Bone marrow (tissue), 2 donors: ENCODE results near the gene SLC51A.

Experiments
- DNase-seq, 2 donors: peaks; one replicate each; lab custom pipeline; 2025; lab: John Stamatoyannopoulos, UW

Gene SLC51A

DNA sequence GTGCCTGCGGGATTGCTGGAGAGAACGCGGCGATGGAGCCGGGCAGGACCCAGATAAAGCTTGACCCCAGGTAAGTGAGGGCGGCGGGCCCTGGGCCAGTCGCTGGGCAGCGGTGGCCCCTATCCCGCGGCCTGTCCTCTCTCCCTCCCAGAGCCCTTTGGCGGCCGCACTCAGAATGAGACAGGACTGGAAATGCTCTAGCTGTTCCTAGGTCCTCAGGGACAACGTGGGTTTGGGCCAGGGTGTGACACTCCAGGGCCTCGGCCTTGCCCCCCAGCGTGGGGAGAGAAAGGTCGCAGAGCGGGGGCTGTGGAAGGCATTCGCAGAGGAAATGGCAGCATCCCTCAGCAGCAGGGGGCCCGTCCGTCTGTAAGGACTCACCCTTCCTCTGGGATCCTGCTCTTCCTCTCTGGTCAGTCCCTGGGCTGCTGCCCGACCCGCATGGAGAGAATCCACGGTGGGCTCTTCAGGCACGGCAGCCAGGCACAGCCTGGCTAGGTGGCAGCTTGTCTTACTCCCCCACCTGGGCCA lies 412 bp downstream of the SLC51A start:
- no peak for DNase-seq

DNA sequence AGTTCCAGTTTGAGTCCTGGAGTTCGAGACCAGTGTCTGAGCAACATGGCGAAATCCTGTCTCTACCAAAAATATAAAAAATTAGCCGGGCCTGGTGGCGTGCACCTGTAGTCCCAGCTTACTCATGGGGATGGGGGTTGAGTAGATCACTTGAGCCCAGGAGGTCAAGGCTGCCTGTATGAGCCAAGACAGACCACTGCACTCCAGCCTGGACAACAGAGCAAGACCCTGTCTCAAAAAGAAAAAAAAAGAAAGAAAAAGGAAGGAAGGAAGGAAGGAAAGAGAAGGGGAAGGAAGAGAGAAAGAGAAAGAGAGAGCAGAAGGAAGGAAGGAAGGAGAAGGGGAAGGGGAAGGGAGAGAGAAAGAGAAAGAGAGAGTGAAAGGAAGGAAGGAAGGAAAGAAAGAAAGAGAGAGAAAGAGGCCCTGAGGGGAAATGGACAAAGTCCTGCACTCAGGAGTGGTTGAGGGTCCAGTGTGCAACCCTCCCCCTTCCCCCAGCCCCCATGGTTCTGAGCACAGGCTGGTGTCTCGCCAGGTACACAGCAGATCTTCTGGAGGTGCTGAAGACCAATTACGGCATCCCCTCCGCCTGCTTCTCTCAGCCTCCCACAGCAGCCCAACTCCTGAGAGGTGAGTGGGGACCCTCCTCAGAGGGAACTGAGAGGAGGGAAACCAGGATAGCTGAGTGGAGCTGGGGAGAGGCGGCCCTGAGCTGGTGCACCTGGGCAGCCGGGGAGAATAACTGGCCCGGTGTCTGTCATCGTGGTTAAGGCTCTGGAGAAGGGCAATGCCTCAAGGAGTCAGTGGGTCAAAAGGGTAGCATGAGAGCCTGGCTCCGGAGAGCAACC lies 1.2 kb downstream of the SLC51A start:
- no peak for DNase-seq

DNA sequence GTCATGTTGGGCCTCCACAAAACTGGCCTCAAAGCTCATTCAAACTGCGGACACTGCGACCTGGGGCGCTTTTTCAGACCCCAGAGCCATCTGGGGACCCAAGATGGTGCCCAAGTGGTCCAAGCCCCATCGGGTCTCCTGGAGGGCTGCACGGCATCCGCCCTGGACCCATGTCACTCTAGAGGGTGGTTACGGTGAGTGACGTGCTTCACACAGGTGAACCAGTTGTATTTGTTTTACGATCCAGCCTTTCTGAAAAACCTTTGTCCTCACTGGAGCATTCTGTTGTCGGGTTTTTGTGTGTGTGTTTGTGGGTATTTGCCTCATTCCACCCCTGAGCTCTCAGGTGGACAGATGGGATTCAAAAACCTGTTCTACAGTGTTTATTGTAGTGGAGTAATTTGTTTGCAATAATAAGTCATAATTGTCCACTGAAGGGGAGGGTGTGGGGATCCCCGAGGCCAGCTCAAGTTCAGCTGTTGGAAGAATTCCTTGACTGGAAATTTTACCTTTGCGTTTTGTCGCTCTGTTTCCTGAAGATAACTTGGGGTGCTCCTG lies 1.9 kb downstream of the SLC51A start:
- no peak for DNase-seq

DNA sequence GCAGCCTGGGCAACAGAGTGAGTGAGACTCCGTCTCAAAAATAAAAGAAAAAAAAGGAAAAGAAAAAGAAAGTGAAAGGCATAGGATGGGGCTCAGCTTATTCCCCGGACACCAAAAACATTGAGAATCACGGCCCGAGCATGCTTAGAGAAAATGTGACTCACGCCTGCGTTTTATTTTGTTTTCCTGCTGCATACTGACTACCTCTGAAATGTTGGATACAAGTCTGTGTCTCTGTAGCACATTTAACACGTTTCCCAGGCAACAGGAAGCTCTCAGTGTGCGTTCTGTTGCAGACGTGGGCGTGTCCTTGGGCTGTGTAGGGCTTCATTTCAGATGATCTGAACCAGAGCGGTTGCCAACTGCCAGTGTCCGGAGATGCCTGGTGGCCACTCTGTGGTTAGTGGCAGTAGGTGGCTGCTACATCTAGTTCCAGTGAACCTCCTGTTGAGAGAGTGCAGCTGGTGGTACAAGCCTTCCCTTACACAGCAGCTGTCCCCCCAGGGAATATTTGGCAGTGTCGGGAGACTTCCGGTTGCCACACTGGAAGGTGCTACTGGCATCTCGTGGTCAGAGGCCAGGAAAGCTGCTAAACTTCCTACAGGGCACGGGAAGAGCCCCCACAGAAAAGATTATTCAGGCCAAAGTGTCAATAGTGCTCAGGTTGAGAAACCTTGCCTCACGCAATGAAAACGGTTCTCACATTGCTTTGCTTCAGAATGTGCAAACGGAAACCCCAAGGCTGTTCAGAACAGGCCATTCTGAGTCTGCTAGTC lies 3.0 kb downstream of the SLC51A start:
- peak; percentile 29 to 90 for DNase-seq

DNA sequence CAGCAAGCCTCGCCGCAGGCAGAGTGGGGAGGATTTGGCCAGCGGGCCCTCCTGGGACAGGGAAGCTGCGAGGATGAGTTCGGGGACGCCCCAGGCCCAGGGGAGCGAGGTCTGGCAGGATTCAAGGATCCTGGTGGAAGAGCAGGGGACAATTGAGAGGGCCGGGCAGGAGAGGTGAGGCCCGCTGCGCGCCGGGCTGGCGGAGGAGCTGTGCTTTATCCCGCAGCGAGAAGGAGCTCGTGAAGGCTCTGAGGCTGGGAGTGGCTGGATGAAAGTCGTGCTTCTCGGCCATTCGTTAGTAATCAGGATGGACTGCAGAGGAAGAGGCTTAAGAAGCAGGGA lies 3.6 kb downstream of the SLC51A start:
- no peak for DNase-seq

DNA sequence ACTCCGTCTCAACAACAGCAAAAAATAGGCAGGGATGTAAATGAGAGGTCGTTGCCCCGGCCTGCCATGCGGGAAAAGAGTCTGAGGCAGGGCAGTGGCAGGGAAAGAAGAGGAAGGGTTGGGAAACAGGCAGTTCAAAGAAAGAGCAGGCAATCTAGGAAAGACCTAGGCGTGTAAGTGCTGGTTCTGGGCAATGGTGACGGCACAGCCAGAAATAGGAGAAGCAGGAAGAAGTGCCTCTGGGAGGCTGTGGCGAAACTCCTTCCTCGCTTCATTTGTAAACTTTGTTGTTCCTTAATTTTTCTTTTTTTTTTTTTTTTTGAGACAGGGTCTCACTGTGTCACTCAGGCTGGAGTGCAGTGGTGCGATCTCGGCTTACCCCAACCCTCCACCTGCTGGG lies 4.3 kb downstream of the SLC51A start:
- DNase-seq: no peak

DNA sequence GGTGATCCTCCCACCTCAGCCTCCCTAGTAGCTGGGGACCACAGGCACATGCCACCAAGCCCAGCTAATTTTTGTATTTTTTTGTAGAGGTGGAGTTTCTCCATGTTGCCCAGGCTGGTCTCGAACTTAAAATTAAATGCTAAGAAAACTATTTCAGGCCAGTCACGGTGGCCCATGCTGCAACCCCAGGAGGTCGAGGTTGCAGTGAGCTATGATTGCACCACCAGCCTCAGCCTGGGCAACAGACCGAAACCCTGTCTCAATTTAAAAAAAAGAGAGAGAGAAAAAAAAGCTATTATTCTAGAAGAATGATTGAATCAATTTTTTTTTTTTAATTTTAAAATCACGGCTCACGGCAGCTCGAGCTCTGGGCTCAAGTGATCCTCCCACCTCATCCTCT lies 4.7 kb downstream of the SLC51A start:
- DNase-seq: no peak

DNA sequence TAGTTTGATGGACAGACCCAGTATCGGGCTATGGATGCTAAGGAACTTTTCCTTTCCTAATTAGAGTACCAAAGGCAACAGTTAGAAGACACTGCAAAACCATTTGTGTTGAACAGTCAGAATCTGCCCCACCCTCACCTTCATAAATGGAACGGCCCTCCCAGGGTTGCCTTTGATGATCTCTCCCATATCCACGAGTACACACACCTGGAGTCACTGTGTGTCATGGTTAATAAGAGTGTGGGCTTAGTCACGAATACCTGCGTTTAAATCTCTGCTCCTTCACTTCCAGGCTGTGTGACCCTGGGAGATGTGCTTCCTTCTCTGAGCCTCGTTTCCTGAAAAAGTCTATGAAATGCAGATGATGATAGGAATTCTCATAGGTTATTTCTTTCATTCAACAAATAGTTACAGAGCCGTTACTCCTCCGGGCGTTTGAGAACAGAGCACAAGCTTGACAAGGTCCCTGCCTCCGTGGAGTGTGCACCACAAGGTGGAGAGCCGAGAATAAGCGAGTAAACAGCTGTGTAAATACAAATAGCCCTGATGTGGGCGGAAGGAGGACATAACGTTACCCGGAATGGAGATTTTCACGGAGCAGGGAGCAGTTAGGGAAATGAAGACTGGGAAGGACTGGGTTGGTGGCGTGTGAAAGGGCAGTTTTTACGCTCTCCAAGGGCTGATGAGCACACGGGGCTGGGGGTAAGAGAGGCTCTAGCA lies 6.7 kb downstream of the SLC51A start:
- no peak for DNase-seq

DNA sequence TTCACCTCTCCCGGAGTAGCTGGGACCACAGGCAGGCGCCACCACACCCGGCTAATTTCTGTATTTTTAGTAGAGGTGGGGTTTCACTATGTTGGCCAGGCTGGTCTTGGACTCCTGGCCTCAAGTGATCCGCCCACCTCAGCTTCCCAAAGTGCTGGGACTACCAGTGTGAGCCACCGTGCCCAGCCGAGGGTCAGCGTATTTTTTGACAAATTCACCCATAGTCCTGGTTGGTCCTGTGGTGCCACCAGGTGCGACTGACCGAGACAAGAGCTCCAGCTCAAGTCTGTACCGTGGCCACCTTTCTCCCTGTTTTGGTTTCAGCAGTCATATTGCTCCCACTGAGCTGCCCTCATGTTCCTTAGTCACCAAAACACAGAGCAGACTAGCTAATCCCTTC lies 8.8 kb downstream of the SLC51A start:
- DNase-seq: no peak

DNA sequence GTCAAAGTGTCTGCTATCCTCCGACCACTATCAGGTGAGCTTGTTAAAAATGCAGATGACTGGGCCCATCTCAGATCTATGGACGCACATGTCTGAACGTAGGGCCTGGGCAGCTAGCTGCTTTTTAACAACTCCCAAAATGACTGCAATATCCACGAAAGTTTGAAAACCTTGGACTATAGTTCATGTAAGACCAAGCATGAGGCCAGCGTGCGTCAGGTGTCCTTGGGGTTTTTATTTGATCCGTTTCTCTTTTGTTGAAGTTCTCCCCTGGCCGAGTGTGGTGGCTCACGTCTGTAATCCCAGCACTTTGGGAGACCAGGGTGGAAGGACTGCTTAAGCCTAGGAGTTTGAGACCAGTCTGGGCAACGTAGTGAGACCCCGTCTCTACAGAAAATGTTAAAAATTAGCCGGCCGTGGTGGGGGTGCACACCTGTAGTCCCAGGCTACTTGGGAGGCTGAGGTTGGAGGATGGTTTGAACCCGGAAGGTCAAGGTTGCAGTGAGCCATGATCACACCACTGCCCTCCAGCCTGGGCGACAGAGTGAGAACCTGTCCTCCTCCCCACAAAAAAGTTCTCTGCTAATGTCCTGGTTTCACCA lies 9.5 kb downstream of the SLC51A start:
- DNase-seq: no peak

DNA sequence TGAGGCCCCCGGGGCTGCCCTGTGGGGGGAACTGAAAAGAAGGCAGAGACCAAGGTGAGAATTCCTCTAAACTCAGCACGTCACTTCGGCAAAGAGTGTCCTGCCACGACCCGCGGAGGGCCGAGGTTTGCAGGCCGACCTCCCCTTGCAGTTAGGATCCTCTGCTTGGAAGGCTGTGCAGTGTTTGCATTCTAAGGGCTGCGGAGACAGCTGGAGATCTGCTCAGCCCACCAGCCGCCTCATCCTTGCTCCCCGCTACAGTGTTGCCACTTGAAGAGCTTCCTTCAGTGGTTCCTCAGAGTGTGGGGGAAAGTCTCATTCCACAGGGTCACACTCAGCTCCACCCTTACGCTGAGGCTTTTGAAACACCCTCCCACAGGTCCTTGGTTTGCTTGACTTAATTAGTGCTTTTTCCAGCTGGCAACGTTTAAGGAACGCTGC lies 10.8 kb downstream of the SLC51A start:
- no peak for DNase-seq

DNA sequence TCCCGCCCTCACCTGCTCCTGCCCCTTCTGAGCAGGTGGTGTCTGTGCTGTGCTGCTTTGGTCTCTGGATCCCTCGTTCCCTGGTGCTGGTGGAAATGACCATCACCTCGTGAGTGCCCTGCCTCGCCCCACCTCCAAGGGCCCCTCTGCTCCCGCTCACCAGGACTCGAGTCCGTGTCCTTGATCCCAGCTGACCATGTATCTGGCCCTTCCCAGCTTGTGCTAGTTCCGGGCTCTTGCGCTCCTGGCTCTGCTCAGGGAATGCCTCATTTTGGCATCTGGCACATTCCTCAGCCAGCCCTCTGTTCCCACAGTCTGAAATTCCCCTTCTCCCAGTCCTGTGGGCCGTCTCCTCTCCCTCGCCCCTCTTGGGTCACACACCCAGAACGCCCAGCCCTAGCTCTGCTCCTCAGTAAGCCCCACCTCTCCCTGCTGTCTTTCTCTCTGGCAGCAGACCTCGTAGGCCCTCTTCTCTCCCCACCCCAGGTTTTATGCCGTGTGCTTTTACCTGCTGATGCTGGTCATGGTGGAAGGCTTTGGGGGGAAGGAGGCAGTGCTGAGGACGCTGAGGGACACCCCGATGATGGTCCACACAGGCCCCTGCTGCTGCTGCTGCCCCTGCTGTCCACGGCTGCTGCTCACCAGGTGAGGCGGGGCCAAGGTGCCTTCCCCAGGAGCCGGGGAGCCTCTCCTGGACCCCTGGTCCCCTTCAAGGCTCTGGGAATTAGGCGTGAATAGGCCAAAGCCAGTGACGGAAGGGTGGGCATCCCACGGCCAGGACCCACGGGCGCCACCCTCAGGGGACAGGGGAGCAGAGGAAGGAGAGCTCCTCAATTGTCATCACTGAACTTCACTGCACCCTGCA lies 11.5 kb downstream of the SLC51A start:
- DNase-seq: no peak

DNA sequence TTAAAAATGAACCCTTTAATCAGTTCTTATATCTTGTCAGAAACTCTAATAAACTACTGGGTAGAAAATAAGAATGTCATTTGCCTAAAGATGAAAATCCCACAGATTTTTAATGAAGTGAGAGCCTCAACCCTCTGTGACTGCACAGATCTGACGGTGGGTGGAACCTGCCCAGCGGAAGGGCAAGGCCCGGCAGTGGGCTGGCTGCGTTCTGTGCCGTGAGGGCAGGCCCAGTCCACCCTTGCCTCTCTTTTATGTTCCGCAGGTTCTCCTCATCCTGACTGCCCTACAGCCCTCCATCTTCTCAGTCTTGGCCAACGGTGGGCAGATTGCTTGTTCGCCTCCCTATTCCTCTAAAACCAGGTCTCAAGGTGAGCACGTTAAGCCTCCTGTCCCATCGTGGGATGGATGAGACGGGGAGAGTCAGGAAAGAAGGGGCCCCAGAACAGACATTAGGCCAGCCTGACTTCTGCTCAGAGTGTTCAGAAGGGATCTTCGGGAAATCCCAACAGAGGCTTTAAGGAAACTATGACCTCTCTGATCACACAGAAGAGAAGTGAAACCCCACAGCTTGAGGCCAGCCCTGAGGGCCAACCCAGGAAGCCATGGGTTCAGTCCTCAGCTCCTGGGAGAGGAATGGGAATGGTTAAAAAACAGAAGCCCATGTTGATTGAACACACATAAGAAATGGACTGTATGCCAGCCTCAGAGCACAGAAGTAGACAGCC lies 16.0 kb downstream of the SLC51A start:
- no peak for DNase-seq

DNA sequence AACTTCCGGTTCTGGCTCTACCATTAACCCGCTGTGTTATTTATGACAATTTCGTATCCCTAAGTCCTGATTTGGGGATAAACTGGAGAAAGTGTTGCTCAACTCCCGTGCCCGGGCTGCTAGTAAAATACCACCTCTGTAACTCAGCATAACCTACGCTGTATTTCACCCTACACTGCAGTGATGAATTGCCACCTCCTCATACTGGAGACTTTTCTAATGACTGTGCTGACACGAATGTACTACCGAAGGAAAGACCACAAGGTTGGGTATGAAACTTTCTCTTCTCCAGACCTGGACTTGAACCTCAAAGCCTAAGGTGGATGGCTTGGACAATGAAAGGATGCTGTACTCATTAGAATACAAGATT lies 16.5 kb downstream of the SLC51A start:
- DNase-seq: no peak

DNA sequence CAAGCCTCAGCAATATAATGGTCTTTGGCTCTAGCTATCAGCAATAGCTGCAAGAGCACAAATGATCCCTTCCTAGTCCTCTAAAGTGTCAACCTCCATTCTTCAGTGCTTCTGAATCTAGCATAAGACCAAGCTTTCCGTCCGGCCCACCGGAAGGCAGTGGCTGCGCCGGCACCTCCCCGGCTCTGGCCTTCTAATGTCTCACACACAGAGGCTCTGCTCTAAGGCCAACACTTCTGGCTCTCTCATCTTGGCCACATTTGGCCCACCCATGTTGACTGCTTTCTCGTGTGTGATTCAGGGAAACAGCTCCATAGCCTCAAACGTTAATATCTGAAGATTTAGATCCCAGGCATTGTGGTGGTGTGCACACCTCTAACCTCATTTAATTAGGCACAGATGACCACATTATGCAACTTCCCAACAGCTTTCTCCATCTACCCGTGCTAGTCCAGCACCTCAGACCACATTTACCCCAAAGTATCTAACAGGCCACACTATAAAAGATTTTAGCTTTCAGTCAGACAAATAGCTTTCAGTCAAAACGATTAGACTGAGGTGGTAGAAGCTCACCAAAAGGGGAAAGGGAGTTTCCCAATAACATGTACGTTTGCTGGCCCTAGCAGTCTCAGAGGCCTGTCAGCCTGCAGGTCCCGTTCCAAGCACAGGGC lies 19.3 kb downstream of the SLC51A start:
- no peak for DNase-seq

DNA sequence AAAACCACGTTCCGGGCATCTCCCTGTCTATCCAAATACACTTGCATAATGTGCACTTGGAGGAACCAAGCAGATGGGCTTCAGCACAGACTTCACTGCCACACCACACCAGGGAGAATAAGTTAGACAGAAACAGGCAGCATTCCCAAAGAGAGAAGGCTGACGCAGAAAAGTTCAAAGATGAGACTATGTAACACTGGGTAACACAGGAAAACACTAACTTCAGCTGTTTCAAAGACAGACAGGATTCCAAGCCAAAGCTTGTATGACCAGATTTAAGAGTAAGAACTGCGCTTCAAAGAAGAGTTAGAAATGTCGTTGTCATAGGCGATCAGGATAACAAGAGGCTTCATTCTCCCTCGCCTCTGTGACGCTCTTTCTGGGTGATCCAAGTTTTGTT lies 19.9 kb downstream of the SLC51A start:
- DNase-seq: no peak

DNA sequence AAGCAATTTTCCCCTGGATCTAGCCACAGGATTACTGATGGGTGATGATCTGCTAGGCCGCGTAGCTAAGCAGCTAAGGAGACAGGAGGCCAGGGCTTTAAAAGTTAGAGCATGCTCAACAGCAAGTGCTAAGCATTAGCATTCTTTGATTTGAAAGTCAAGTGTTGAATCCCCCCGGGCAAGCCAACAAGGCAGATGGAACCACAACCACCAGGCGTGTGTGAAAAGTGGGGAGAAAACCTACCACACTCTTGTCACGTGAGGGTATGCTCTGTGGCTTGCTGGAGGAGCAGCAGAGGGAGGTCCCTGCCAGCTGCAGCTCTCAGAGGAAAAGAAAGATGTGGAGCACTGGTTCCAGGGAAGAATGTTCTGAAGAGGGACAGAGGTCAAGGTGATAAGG lies 20.9 kb downstream of the SLC51A start:
- no peak for DNase-seq

DNA sequence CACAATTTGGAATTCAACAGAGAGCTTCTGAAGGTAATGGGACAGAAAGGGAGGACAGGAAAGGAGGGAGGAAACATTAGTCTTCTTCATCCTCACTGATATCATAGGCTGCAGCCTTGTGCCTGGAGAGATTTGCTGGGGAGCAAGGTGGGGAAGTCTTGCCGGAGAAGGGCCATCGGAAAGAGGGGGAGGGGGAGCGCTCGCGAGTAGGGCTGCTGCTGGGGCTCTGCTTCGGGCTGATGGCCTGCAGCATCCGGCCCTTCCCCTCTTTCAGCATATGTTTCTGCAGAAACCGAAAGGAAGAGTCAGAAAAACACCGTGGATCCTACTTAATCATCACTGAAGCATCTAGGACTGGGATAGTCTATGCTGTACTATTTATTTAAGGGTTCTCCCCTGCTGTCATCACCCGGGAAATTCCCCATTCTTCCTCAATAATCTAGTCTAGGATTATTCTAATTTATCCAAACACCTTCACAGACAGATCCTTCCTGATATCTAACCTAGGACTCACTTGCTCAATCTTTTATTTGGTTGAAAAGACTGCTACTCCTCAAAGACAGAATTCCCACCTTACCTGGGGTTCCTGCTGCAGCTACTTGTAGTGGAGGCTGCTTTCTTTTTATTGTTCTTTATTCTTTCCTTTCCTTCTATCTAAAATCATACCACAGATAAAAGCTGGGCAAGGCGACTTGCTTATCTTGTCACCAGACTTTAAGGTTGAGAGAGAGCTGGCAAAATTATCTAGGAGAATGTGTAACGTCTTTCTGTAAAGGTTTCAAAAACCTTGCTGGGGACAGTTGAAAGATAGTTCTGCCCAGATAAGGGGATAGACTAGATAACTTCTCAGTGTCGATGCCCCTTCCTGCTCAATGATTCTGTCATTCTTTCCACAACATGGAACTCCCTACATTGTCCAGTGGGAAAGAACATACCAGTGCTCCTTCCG lies 22.6 kb downstream of the SLC51A start:
- no peak for DNase-seq

DNA sequence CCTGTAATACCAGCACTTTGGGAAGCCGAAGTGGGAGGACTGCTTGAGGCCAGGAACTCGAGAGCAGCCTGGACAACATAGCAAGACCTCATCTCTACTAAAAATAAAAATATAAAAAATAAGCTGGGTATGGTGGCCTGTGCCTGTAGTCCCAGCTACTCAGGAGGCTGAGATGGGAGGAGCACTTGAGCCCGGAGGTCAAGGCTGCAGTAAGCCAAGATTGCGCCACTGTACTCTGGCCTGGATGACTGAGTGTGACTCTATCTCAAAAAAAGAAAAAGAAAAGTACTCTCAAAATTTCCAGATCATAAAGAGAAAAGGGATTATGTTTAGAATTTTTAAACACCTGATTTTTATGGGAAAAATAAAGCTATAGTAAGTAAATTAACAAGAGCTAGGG lies 24.1 kb downstream of the SLC51A start:
- no peak for DNase-seq
